HG03139 (cell line): ENCODE measurements around the gene KLHL17.

Source experiments
- ATAC-seq: cut with Tn5 transposase; IDR thresholded peaks from one replicate; pipeline ENCODE4 v1.9.1; 2021; ENCODE audit not compliant: unreplicated experiment

The KLHL17 gene

DNA sequence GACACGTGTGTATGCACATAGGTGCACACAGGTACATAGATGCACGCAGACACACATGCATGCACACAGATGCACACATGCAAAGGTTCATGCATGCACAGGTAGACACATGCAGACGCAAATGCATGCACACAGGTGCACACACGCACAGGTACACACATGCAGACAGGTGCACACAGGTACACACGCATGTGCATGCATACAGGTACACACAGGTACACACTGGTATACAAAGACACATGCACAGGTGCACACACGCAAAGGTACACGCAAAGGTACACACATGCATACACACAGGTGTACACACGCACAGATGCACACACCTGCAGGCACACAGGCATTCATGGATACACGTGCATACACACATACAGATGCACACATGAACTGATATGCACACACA is 10.1 kb upstream of the KLHL17 start:
- ATAC-seq = no peak

DNA sequence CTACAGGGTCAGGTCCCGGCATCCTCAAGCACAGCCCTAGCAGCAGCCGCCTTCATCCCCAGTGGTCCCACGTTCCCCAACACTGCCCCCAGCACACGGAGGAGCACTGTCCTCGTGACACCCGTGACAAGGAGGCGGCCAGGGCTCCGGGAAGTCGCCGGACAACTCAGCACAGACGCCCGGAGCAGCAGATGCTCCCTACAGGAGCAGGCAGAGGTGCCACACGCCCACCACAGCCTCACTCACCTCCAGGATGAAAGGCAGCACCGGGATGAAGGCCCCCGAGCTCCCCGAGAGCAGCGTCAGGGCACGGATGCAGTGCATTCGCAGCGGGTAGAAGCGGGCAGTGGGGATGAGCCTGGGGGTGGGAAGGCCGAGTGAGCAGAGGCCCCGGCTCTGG is 9.5 kb upstream of the KLHL17 start:
- no peak for ATAC-seq

DNA sequence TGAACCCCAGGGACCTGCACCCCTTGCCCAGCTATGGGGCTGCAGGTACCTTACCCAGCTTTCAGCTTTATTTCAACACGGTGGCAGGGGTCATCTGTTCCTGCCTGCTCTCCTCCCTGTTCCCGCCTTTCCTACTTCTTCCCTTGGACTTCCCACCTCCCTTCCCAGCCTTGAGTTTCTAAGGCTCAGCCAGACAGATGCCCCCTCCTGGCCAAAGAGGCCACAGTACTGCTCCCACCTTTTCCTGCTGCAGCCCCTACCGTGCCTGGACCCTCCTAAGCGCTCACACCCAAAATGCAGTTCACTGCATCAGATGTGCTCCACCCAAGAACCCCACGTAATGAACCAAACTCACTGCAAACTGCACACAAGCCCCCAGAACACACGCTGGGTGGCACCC is 9.0 kb upstream of the KLHL17 start:
- ATAC-seq = no peak

DNA sequence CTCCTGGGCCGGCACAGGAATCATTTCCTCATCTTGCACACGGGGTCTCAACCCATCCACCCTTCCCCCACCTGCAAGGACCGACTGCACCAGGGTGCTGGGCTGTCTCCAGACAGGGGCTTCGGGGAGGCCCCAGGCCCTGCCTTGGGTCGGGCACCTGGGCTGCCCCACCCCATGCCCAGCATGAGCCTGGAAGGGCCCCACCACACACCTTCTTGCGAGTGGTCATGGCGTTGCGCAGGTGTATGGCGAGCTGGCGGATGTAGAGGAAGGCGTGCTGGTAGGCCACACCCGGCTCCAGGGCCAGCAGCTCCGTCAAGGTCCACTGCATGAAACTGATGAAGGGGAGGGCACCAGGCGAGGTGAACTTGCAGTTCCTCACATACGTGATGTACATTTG is 8.2 kb upstream of the KLHL17 start:
- ATAC-seq = no peak

DNA sequence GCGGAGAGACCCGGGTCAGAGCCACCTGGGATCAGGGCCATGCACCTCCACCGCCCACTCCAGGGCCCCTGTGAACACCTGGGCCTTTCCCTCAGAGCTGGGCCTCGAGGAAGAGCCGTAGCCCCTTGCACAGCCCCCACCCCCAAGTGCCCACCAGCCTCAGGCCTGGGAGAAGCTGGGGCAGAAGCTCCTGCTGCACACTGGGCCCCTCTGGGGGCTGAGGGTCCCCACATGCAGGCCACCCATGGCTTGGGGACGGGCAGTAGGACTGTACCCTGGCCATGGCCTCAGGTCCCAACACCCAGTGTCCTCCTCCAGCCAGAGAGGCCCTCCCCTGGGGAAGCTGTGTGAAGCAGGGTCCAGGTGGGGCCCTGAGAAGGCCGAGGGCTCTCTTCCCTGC is 7.8 kb upstream of the KLHL17 start:
- ATAC-seq = no peak

DNA sequence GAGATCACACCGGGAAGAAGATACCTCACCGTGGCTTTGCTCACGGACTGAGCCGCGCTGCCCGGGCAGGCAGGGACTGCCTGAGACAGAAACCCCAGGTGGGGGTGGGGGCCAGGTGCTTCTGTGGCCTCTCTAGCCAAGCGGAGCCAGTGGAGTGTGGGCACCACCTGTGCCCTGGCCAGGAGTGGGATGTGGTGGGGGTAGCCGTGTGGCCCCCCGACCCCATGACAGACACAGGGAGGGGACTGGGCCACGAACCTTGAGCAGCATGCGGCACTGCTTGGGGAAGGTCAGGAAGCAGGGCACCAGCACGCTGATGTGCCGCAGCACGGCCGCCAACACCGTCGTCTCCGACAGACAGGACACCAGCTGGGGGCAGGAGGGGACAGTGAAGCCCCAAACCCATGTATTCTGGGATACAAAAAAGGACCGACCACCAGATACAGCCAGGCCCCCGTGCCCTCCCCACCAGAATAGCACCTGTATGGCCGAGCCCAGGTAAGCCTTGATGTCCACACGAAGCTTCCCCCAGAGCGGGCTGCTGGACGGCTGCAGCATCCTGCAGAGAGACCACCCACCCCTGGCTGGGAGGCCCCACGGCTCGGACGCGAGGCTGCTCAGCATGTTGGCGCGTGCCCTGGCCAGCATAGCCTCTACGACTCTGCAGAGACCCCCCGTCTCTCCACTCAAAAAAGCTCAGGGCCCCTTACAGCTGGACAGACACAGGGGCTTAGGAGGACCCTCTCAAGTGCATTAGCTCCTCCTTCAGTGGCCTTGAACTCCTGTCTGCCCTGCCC is 6.7 kb upstream of the KLHL17 start:
- no peak for ATAC-seq

DNA sequence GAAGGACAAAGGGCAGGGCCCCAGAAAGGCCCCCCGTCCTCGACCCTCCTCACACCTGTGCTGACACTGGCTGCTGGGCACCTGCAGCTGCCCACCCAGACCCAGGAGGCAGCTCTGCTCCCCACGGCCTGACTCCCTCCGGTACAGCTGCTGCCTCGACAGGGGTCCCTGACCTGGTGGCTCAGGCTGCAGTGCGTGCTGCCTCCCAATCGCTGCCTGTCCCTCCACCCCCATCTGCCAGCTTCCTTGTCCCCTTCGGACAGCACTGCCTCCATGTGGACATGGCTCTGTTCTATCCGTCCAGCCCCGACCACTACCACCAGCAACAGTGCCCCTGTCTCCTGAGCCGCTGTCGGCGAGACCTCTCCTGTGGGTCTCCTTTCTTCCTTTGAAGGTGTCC is 5.5 kb upstream of the KLHL17 start:
- no peak for ATAC-seq

DNA sequence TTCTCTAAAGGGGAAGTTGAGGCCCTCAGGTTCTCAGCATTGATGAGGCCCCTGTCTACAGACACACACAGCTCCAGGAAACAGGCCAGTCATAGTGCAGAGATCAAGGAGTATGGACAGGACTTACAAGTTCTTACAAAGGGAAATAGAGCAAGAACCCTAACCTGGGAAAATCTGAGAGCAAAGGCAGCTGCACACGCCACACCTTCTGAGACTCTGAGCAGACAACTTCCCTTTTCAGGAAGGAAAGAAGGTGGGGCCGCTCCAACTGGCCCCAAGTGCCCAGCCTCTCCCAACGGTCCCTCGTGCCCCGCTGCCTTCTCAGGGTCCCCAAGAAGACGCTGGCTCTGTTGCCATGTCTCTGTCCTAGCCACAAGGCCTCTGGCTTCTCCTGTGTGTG is 4.9 kb upstream of the KLHL17 start:
- ATAC-seq = no peak

DNA sequence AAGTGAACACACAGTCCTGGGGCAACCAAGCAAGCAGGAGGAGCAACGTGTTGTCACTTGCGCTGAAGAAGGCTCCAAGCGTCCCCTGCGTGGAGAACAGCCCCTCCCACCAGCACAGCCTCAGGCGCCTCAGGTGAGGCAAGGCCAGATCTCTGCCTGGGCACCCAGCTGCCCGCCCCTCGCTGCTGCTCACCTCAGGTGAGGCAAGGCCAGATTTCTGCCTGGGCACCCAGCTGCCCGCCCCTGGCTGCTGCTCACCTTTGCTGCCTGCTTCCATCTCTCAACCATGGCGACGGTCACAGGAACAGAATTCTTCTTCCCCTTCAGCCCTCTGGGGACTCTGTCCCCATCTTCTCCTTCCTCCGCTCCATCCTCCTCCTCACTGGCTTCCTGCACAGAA is 3.7 kb upstream of the KLHL17 start:
- ATAC-seq = no peak

DNA sequence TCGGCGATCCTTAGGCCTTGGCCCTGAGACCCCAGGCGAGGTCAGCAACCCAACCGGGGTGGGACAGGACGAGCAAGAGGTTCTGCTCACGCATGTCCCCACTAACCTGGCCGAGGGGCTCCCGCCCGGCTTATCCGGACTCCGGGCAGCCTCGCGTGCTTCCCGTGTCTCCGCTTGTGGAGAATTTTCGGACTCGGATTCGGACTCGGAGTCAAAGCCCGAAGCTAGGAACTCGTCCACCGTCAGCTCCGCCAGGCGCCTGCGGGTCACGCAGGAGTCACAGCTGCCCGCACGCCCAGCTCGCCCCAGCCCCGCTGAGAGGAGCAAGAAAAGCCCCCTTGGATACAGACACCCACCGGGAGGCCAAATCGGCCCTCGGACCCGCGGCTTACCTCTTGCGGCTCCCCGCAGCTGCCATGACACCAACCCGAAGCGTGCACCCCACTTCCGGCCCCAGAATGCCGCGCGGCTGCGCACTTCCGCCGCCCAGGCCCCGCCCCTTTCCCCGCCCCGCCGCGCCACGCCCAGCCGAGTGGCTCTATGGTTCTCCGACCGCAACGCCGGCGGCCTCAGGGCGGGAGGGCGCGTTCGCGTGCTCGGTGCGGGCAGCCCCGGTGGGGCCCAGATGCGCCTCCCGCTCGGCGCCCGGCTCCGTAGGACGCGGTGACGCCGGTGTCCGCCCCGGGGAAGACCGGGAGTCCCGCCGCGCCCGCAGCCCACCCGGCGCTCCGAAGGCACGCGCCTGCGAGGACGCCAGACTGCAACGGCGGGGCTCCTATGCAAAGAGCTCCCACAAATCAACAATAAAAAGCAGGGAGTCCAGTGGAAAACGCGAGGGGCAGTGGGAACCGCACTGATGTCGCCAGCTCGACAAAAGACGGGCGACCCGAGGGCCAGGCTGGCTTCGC is 1.3 kb upstream of the KLHL17 start, which contains the start of gene NOC2L:
Gene NOC2L (minus strand): TSS at position 434 of the 908 bp plus-strand sequence. CDS start 16 bp downstream, at position 418.
- ATAC-seq = peak; percentile 62

DNA sequence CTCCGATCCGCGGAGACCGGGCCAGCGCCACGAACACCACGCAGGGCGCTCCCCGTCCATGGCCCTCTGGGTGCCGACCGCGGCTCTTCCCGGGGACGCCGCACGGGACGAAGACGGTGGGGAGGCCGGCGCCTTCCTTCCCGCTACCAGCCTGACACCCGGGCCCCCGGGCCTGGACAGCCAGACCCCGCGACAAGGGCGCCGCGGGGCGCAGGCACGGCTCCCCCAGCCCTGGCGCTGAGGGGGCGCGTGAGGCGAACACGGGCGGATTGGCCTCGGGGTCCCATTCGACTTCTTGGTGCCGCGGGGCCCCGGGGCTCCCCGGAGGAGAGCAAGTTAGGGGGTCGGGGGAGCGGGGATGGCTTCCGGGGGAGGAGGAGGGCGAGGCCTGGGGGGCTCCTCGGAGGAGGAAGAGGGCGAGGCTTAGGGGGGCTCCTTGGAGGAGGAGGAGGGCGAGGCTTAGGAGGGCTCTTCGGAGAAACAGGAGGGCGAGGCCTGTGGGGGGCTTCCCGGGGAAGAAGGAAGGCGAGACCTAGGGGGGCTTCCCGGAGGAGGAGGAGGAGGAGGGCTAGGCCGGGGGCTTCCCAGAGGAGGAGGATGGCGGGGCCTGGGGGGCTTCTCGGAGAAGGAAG is 537 bp upstream of the KLHL17 start:
- ATAC-seq = no peak

DNA sequence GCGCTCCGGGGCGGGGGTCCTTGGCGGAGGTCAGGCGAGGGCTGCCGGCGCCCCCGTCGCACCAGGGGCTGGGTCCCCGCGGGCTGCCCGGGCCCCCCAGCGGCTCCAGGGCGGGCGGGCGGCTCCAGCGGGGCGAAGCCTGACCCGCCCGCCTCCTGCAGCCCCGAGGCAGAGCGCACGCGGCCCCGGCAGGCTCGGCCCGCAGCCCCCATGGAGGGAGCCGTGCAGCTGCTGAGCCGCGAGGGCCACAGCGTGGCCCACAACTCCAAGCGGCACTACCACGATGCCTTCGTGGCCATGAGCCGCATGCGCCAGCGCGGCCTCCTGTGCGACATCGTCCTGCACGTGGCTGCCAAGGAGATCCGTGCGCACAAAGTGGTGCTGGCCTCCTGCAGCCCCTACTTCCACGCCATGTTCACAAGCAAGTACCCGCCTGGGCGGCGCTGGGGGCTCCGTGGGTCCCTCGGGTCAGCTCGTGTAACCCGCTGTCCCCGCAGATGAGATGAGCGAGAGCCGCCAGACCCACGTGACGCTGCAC is 817 bp downstream of the KLHL17 start:
- ATAC-seq = no peak

DNA sequence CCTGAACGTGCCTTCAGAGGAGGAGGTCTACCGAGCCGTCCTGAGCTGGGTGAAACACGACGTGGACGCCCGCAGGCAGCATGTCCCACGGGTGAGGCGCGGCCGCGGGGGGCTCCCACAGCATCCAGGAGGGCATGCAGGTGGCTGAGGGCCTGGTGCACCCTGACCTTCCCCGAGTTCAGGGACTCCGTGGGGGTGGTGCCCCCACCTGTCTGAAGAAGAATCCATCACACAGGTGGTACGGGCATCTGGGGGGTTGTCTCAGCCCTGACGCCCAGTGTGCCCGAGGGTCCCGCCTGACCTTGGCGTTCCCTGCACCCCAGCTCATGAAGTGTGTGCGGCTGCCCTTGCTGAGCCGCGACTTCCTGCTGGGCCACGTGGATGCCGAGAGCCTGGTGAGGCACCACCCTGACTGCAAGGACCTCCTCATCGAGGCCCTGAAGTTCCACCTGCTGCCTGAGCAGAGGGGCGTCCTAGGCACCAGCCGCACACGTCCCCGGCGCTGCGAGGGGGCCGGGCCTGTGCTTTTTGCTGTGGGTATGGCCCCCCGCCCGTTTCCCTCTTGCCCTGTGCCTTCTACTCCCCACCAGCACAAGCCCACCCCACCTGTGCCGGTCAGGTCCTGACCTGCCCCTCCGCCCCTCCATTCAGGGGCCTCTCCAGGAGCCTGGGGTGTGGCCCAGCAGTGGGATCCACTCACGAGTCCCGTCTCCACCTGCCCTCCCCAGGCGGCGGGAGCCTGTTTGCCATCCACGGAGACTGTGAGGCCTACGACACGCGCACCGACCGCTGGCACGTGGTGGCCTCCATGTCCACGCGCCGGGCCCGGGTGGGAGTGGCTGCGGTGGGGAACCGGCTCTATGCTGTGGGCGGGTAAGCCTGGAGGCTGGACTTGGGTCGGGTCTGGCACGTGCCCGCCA is 2.3 kb downstream of the KLHL17 start:
- no peak for ATAC-seq

DNA sequence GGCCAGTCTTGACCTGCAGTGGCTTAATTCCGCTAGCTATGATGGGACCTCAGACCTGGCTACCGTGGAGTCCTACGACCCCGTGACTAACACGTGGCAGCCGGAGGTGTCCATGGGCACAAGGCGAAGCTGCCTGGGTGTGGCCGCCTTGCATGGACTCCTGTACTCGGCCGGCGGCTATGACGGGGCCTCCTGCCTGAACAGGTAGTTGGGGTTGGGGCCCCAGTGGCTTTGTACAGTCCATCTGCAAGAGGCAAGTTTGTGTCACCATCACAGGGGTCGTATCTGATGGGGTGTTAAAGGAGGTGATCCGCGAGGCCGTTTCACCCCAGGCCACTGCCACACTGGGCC is 2.9 kb downstream of the KLHL17 start:
- ATAC-seq = no peak

DNA sequence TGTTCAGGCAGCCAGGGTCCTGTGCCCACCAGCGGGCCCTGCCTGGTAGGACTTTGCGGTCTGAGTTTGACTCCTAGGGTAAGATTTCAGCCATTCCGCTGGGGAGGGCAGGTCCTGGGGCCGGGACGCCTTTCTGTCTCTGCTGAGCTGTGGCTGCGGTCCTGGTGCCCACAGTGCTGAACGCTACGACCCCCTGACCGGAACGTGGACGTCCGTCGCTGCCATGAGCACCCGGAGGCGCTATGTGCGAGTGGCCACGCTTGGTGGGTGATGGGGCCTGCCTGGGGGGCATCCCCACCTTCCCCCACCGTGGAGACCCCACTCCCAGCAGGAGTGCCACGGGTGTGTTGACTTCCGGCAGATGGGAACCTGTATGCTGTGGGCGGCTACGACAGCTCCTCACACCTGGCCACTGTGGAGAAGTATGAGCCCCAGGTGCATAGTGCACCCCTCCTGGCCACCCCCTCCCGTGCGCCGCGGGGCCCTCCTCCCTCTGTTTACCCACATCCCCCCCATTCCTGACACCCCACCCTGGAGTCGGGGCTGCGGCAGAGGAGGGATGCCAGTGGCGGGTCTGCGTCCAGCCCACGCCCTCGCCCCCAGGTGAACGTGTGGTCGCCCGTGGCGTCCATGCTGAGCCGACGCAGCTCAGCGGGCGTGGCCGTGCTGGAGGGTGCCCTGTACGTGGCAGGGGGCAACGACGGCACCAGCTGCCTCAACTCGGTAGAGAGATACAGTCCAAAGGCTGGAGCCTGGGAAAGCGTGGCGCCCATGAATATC is 3.6 kb downstream of the KLHL17 start:
- ATAC-seq = no peak

DNA sequence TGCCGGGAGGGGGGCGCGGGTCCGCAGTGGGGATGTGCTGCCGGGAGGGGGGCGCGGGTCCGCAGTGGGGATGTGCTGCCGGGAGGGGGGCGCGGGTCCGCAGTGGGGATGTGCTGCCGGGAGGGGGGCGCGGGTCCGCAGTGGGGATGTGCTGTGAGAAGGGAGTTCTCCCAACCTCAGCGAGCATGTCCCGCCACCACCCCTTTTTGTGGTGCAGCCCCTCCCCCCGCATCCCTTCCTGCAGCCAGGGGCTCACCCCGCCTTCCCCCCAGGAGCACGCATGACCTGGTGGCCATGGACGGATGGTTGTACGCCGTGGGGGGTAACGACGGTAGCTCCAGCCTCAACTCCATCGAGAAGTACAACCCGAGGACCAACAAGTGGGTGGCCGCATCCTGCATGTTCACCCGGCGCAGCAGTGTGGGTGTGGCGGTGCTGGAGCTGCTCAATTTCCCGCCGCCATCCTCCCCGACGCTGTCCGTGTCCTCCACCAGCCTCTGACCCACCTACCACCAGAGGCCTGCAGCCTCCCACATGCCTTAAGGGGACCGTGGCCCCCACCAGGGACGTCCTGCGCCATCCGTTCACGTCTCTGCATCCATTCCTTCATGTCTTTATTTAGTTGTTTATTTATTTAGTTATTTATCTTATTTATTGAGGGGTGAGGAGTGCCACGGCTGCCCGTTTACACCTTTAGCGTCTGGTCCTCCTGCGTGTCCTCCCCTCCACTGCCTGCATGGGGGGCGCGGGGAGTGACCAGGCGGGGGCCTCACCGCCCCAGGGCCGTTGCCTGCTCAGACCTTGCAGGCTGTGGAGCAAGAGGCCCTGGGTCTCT is 4.5 kb downstream of the KLHL17 start:
- ATAC-seq = no peak

DNA sequence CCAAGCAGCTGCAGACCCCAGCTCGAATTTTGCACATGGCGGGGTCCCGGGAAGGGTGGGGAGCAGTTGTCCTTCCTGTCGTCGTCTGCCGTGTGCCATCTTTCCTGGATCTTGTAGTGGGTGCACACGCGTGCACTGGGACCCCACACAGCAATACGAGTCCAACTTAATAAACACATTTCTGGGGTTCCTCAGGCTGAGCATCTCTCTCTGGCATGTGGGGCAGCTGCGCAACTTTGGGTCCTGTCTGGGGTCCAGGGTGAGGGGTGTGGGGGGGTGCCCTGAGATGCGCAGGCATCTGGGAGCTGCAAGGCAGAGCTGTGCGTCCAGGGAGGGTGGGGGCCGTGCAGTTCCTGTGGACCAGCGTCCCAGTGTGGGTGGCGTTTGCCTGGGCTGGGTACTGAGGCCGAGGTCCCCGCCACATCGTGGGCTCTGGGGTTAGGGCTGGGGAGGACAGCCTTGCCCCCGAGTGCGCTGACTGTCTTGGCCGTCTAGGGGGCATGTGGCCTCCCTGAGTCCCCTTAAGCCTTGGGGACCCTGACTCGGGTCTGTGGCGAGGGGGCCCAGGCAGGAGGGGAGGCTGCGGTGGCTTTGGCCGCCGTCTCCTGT is 5.2 kb downstream of the KLHL17 start:
- ATAC-seq = no peak

DNA sequence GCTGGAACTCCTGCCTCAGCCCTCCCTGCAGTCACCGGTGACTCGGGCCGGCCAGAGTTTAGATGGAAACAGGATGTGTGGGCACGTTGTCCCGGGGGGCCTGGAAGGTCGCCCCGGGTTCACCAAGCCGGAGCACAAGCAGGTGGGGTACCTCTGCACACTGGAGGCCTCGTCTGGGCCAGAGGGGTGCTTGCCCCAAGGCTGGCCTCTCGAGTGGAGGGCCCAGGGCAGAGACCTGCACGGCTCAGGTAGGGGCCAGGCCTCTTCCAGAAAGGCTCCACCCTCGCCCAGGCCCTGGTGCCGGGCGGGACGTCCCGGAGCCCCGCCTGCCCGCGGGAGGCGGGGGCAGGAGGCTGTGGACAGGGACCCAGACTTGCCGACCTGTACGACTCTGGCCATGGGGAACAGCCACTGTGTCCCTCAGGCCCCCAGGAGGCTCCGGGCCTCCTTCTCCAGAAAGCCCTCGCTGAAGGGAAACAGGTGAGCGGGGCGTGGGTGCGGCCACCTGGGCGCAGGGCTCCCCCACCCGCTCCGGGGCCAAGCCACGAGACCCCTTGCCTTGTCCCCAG is 5.8 kb downstream of the KLHL17 start, which contains the start of gene PLEKHN1:
Gene PLEKHN1 (plus strand): TSS at position 348 of the 569 bp plus-strand sequence. CDS start 50 bp downstream, at position 398.
- ATAC-seq = no peak
